ENCODE results near the gene RAP1GAP. TPM values are rescaled to one million over a fixed set of nuclear protein-coding genes. Genes with fewer than 3 reads are reported as not detected.

Gene RAP1GAP
- total and polyA plus RNA-seq, 2 of the 13 experiments (the other 11 are each of a cell fraction or from before 2014, with no cell fraction given), result 11.9 to 37.5 TPM

GRCh38 chr1:21593231-21593630, 75.9 kb downstream of the RAP1GAP start:
- in situ Hi-C loops (cut with HindIII; ENCODE audit: extremely low pct_ligation_motif_present, low pct_unique_long_range_greater_than_20kb) (no loop called here), intact Hi-C loops (cut with micrococcal nuclease; ENCODE audit: unreplicated experiment) (no loop called here)
- Histone ChIP-seq H3K4me2 (ENCODE audit: low read depth, low read length) (no peak overlapping the region), H3K36me3 (replicated peaks in 1 of 2; ENCODE audit: control insufficient read depth in 1 of 2, insufficient read depth in 2 of 2, low read length in 2 of 2) (peaks cover 4 to 7% of the 10 kb centered on the region in 2 experiments; a peak in 2 of 5 replicates), H3K9ac (ENCODE audit: insufficient read depth, low read depth, low read length) (no peak overlapping the region), H3K4me1 (ENCODE audit: insufficient read depth, low read length) (peaks cover 35% of the 10 kb centered on the region), H2AFZ (ENCODE audit: low read length) (no peak overlapping the region), H3K4me3 (replicated peaks in 1 of 3; ENCODE audit: insufficient read depth in 1 of 3, low read depth in 2 of 3, low read length in 3 of 3) (no peak overlapping the region), H3K79me2 (ENCODE audit: insufficient read depth, low read length) (no peaks in the 10 kb centered on the region), H4K20me1 (ENCODE audit: insufficient read depth, low read length) (no peaks in the 10 kb centered on the region; the same call in 1 of the 2 replicates), H3K27ac (ENCODE audit: extremely low read length, insufficient read depth, low read length) (no peak overlapping the region), H3K27me3 (ENCODE audit: control insufficient read depth in 1 of 2, insufficient read depth in 2 of 2, low read length in 2 of 2) (peaks cover 0 to 27% of the 10 kb centered on the region in 2 experiments; a peak in 3 of 5 replicates), H3K9me3 (ENCODE audit: low read length) (no peaks in the 10 kb centered on the region)
- ATAC-seq, result no peak
- DNase-seq (ENCODE audit: low spot score), result no peak
- BruUV-seq (replicated peaks), result no TSS peak
- FAIRE-seq, result no peak
- POLR2A ChIA-PET, result no interaction called here
- no CpG with 5 or more reads among the region's 8 CpGs for WGBS (ENCODE audit: low lambda C conversion rate)
- CTCF ChIA-PET (ENCODE audit: low intra/inter-chr PET ratio, low total read pairs), result no interaction called here
- TF ChIP-seq THAP9 (CRISPR knock-in tag; IDR thresholded peaks at IDR 0.05; ENCODE audit: borderline replicate concordance), result no peak
- no peak for TF ChIP-seq ZFP82 (CRISPR knock-in tag; IDR thresholded peaks at IDR 0.05; ENCODE audit: borderline replicate concordance)
- no peak for TF ChIP-seq ZC3H13 (CRISPR knock-in tag; IDR thresholded peaks at IDR 0.05)
- no peak for TF ChIP-seq ZHX2 (IDR thresholded peaks at IDR 0.05; ENCODE audit: low read depth)
- TF ChIP-seq ZHX2 (CRISPR knock-in tag; IDR thresholded peaks at IDR 0.05; ENCODE audit: borderline replicate concordance), result no peak
- no peak for TF ChIP-seq ZNF513 (CRISPR knock-in tag; conservative IDR thresholded peaks at IDR 0.05)
- no peak for TF ChIP-seq ZMYM3 (CRISPR knock-in tag; IDR thresholded peaks at IDR 0.05)
- no peak for TF ChIP-seq ZNF484 (CRISPR knock-in tag; IDR thresholded peaks at IDR 0.05; ENCODE audit: borderline replicate concordance, low read depth)
- TF ChIP-seq DDIT3 (CRISPR knock-in tag; IDR thresholded peaks at IDR 0.05), result no peak
- TF ChIP-seq ZNF709 (CRISPR knock-in tag; IDR thresholded peaks at IDR 0.05), result no peak
- TF ChIP-seq ZNF569 (CRISPR knock-in tag; IDR thresholded peaks at IDR 0.05; ENCODE audit: borderline replicate concordance), result no peak
- no peak for TF ChIP-seq DMAP1 (CRISPR knock-in tag; IDR thresholded peaks at IDR 0.05)
- no peak for TF ChIP-seq ZBTB7B (CRISPR knock-in tag; IDR thresholded peaks at IDR 0.05)
- TF ChIP-seq NFRKB (IDR thresholded peaks at IDR 0.05), result no peak
- TF ChIP-seq TARDBP (CRISPR knock-in tag; IDR thresholded peaks at IDR 0.05), result no peak

All from HepG2 (cell line).